Measurements from ENCODE around the gene SVBP. TPM values are rescaled to one million over a fixed set of nuclear protein-coding genes. Genes with fewer than 3 reads are reported as not detected.
A peak's percentile ranks its signal among the peaks of the same experiment; 100 is the strongest.

Gene SVBP
- total and polyA plus RNA-seq, 2 of the 8 experiments (the other 6 are each of a cell fraction or from before 2014, with no cell fraction given), result 29.7 to 30.2 TPM

GRCh38 chr1:42759114-42759513, 58.1 kb downstream of the SVBP start:
- Histone ChIP-seq H4K91ac (replicated peaks; ENCODE audit: insufficient read length, low read length) (no peak overlapping the region), H2AFZ (ENCODE audit: low read length) (no peak overlapping the region), H3K79me1 (ENCODE audit: low read depth, low read length) (no peaks in the 10 kb centered on the region), H3K18ac (ENCODE audit: extremely low read depth, low read length) (no peak overlapping the region), H3K9ac (replicated peaks in 1 of 4; ENCODE audit: extremely low read depth in 1 of 4, low read depth in 3 of 4, low read length in 3 of 4) (no peak overlapping the region), H2BK5ac (ENCODE audit: low read depth, low read length) (no peak overlapping the region), H2BK20ac (ENCODE audit: low read length) (no peak overlapping the region), H3K27me3 (replicated peaks in 1 of 4; ENCODE audit: control insufficient read depth in 3 of 4, extremely low read depth in 1 of 4, insufficient read depth in 3 of 4, low read length in 3 of 4) (no peaks in the 10 kb centered on the region), H2AK5ac (ENCODE audit: low read depth, low read length) (no peak overlapping the region), H3K79me2 (ENCODE audit: control insufficient read depth in 1 of 2, insufficient read depth in 2 of 2, low read length in 2 of 2) (no peaks in the 10 kb centered on the region), H3K14ac (ENCODE audit: insufficient read length) (no peak overlapping the region), H3K56ac (replicated peaks; ENCODE audit: insufficient read length, low read depth, low read length) (no peak overlapping the region), H3K23ac (ENCODE audit: insufficient read length) (no peak overlapping the region), H2BK120ac (replicated peaks; ENCODE audit: low read depth, low read length) (no peak overlapping the region), H2BK12ac (ENCODE audit: low read depth, low read length) (no peak overlapping the region), H3K4me3 (ENCODE audit: extremely low read depth in 1 of 4, insufficient read depth in 2 of 4, low read depth in 3 of 4, low read length in 4 of 4) (no peak overlapping the region), H3K4ac (replicated peaks; ENCODE audit: insufficient read length, low read depth, low read length) (no peak overlapping the region), H2BK15ac (ENCODE audit: low read length) (no peak overlapping the region), H4K8ac (ENCODE audit: extremely low read depth, insufficient read depth, low read length) (no peak overlapping the region), H3K4me2 (ENCODE audit: insufficient read depth in 1 of 2, low read depth in 2 of 2, low read length in 2 of 2) (no peak overlapping the region), H4K20me1 (replicated peaks in 1 of 2; ENCODE audit: control insufficient read depth in 1 of 2, insufficient read depth in 2 of 2, low read length in 2 of 2) (no peaks in the 10 kb centered on the region), H4K5ac (ENCODE audit: insufficient read length, low read depth, low read length) (no peak overlapping the region), H3K36me3 (ENCODE audit: control insufficient read depth in 2 of 4, insufficient read depth in 4 of 4, low read length in 3 of 4) (peaks cover 8 to 42% (median 32%) of the 10 kb centered on the region in 4 experiments; a peak in 7 of 8 replicates), H3K27ac (ENCODE audit: low read depth, low read length) (no peak overlapping the region), H3K23me2 (ENCODE audit: low read depth, low read length) (no peaks in the 10 kb centered on the region), H3K9me3 (ENCODE audit: insufficient read depth in 2 of 2, low read depth in 1 of 2, low read length in 1 of 2) (no peaks in the 10 kb centered on the region), H3K4me1 (replicated peaks in 1 of 4; ENCODE audit: control insufficient read depth in 3 of 4, insufficient read depth in 4 of 4, low read length in 3 of 4) (no peaks in the 10 kb centered on the region)
- ChIA-PET CTCF (ENCODE audit: partially characterized antibody) (interaction anchor here (0.6 to 6.8 kb wide), 9 partner anchors 12 to 314 kb away, joined by 3 to 77 read pairs (median 4); partner anchors contain the start of gene CLDN19), POLR2A (ENCODE audit: partially characterized antibody) (interaction anchor here (1.8 kb wide), 1 partner anchor 76 kb away, joined by 9 read pairs; the partner anchor contains the start of gene YBX1)
- no peak for TF ChIP-seq JUND (IDR thresholded peaks at IDR 0.05; ENCODE audit: low read length)
- TF ChIP-seq RAD21 (IDR thresholded peaks at IDR 0.05 in 1 of 2, conservative IDR thresholded peaks at IDR 0.05 in 1 of 2; ENCODE audit: low read depth in 2 of 2, low read length in 2 of 2), result peak in 1 of 2 experiments; percentile 45; a peak in 3 of 4 replicates
- no peak for TF ChIP-seq CHD1 (IDR thresholded peaks at IDR 0.05; ENCODE audit: low read depth, low read length)
- no peak for TF ChIP-seq PHF8 (conservative IDR thresholded peaks at IDR 0.05; ENCODE audit: low read depth, low read length)
- TF ChIP-seq NANOG (IDR thresholded peaks at IDR 0.05; ENCODE audit: insufficient read depth, low read depth, low read length, poor library complexity, severe bottlenecking), result no peak
- TF ChIP-seq, protein P1, sequence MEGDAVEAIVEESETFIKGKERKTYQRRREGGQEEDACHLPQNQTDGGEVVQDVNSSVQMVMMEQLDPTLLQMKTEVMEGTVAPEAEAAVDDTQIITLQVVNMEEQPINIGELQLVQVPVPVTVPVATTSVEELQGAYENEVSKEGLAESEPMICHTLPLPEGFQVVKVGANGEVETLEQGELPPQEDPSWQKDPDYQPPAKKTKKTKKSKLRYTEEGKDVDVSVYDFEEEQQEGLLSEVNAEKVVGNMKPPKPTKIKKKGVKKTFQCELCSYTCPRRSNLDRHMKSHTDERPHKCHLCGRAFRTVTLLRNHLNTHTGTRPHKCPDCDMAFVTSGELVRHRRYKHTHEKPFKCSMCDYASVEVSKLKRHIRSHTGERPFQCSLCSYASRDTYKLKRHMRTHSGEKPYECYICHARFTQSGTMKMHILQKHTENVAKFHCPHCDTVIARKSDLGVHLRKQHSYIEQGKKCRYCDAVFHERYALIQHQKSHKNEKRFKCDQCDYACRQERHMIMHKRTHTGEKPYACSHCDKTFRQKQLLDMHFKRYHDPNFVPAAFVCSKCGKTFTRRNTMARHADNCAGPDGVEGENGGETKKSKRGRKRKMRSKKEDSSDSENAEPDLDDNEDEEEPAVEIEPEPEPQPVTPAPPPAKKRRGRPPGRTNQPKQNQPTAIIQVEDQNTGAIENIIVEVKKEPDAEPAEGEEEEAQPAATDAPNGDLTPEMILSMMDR (IDR thresholded peaks at IDR 0.05; ENCODE audit: control extremely low read depth in 1 of 3, insufficient read depth in 1 of 3, low read depth in 1 of 3, low read length in 3 of 3), result peak; percentile 37 to 64 (median 62); a peak in 3 of 4 replicates
- TF ChIP-seq POU5F1 (IDR thresholded peaks at IDR 0.05; ENCODE audit: low read depth, low read length), result no peak
- TF ChIP-seq KDM5A (IDR thresholded peaks at IDR 0.05; ENCODE audit: low read length), result no peak
- DNase-seq (ENCODE audit: low read depth in 1 of 2, low spot score in 2 of 2) (no peak), FAIRE-seq (no peak)
- WGBS, 2 experiments (ENCODE audit: extremely low coverage in 1 of 2, insufficient coverage in 1 of 2, insufficient read length in 1 of 2, insufficient replicate concordance in 2 of 2, low coverage in 1 of 2, low lambda C conversion rate in 2 of 2, missing lambda C conversion rate in 1 of 2), result 83% methylated on average over 9 of the region's 9 CpGs; no CpG with 5 or more reads in 1 of the 2 experiments

Measured in H1 (cell line).